ENCODE results near the gene CARS1.

Gene CARS1

DNA sequence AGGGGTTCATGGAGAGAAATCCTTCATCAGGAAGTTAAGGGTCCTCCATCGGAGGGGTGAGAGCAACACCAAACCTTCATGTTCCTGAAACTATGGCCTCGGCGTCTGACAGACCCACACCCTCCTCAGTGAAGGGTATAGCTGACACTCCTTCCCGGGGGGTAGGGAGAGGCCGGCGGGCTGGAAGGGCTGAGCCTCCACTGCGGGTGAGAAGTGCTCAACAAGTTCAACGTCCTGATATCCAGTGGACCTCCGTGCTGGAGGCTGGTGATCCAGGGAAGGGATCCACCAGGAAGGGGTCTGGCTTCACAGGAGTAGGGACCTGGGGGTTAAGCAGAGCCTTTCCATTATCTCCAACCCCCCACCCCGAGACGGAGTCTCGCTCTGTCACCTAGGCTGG lies 12.3 kb downstream of the CARS1 start:
- Histone ChIP-seq H3K36me3 (replicated peaks in 1 of 2; ENCODE audit: control insufficient read depth in 2 of 2, insufficient read depth in 2 of 2, low read length in 2 of 2) (peaks cover 19 to 76% of the 10 kb centered on the region in 2 donors), H3K27ac (replicated peaks; ENCODE audit: low read length) (no peak overlapping the region)
- DNase-seq (ENCODE audit: low spot score), result no peak

DNA sequence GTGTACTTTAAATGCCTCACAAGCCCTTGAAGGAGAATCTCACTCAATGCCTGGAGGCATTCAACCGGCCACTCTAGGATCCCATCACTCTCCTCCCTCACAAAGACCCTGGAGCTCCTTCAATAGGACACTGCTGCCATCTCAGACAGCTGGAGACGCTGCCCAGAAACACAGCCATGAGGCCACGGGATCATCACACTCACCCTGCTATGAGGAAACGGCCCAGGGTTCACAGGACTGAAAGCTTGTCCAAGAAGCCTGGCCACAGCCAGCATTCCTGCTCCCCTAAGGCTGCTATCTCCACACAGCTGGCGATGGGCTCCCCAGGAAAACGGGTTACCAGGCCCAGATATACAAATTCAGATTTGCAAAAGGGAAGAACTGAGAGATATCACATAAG lies 13.2 kb downstream of the CARS1 start:
- Histone ChIP-seq H3K18ac (ENCODE audit: low read length) (no peak overlapping the region), H4K91ac (ENCODE audit: low read depth, low read length, poor library complexity) (no peak overlapping the region), H3K36me3 (replicated peaks in 1 of 2; ENCODE audit: control insufficient read depth in 2 of 2, insufficient read depth in 2 of 2, low read length in 2 of 2) (peaks cover 17 to 79% of the 10 kb centered on the region in 2 donors), H4K8ac (ENCODE audit: low read depth, low read length) (no peak overlapping the region), H3K9ac (ENCODE audit: low read depth, low read length, poor library complexity) (no peak overlapping the region), H2BK5ac (ENCODE audit: low read length) (peak overlapping the region; percentile 40), H3K4ac (ENCODE audit: low read length) (no peak overlapping the region), H3K9me3 (replicated peaks in 1 of 2; ENCODE audit: control insufficient read depth in 2 of 2, insufficient read depth in 1 of 2, low read depth in 1 of 2, low read length in 2 of 2) (no peaks in the 10 kb centered on the region), H3K4me2 (ENCODE audit: insufficient read depth, low read length, poor library complexity, severe bottlenecking) (no peak overlapping the region), H3K23ac (ENCODE audit: low read depth, low read length, poor library complexity) (no peak overlapping the region), H3K27ac (replicated peaks; ENCODE audit: low read length) (no peak overlapping the region), H3K14ac (ENCODE audit: low read length) (no peak overlapping the region), H3K27me3 (ENCODE audit: control insufficient read depth in 3 of 3, insufficient read depth in 3 of 3, low read depth in 1 of 3, low read length in 3 of 3) (no peaks in the 10 kb centered on the region), H2AK5ac (ENCODE audit: low read depth, low read length) (no peak overlapping the region), H2BK120ac (ENCODE audit: low read depth, low read length) (no peak overlapping the region), H3K79me1 (ENCODE audit: low read depth, low read length) (peaks cover 27% of the 10 kb centered on the region), H2BK15ac (ENCODE audit: low read length) (no peak overlapping the region), H3K4me3 (ENCODE audit: low read length in 2 of 2) (no peak overlapping the region), H3K4me1 (ENCODE audit: control insufficient read depth in 2 of 2, insufficient read depth in 1 of 2, low read depth in 1 of 2, low read length in 2 of 2) (peaks cover 0 to 4% of the 10 kb centered on the region in 2 donors), H2AFZ (ENCODE audit: low read length) (no peak overlapping the region), H2BK12ac (ENCODE audit: low read length) (no peak overlapping the region)
- no peak for DNase-seq (ENCODE audit: low spot score)
- no CpG with 5 or more reads among the region's 6 CpGs for WGBS, 2 donors (ENCODE audit: extremely low coverage in 2 of 2, insufficient read length in 2 of 2, insufficient replicate concordance in 1 of 2)

More for the DNA sequence above, 12.3 kb downstream of the CARS1 start:
- no peak overlapping the region for H3K23ac ChIP-seq (ENCODE audit: low read depth, low read length, poor library complexity)
- no peak overlapping the region for H3K4me3 ChIP-seq (ENCODE audit: low read length in 2 of 2)
- no peak overlapping the region for H2BK120ac ChIP-seq (ENCODE audit: low read depth, low read length)
- no peak overlapping the region for H2BK15ac ChIP-seq (ENCODE audit: low read length)
- no peak overlapping the region for H3K4me2 ChIP-seq (ENCODE audit: insufficient read depth, low read length, poor library complexity, severe bottlenecking)
- H3K4me1 ChIP-seq (ENCODE audit: control insufficient read depth in 2 of 2, insufficient read depth in 1 of 2, low read depth in 1 of 2, low read length in 2 of 2), result peaks cover 4 to 5% of the 10 kb centered on the region in 2 donors
- no CpG with 5 or more reads among the region's 12 CpGs for WGBS, 2 donors (ENCODE audit: extremely low coverage in 2 of 2, insufficient read length in 2 of 2, insufficient replicate concordance in 1 of 2)
- peaks cover 31% of the 10 kb centered on the region for H3K79me1 ChIP-seq (ENCODE audit: low read depth, low read length)
- H3K18ac ChIP-seq (ENCODE audit: low read length), result no peak overlapping the region
- no peak overlapping the region for H3K4ac ChIP-seq (ENCODE audit: low read length)
- H3K9me3 ChIP-seq (replicated peaks in 1 of 2; ENCODE audit: control insufficient read depth in 2 of 2, insufficient read depth in 1 of 2, low read depth in 1 of 2, low read length in 2 of 2), result no peaks in the 10 kb centered on the region
- H4K91ac ChIP-seq (ENCODE audit: low read depth, low read length, poor library complexity), result no peak overlapping the region
- H2AFZ ChIP-seq (ENCODE audit: low read length), result no peak overlapping the region
- H2BK12ac ChIP-seq (ENCODE audit: low read length), result no peak overlapping the region
- no peaks in the 10 kb centered on the region for H3K27me3 ChIP-seq (ENCODE audit: control insufficient read depth in 3 of 3, insufficient read depth in 3 of 3, low read depth in 1 of 3, low read length in 3 of 3)
- no peak overlapping the region for H3K9ac ChIP-seq (ENCODE audit: low read depth, low read length, poor library complexity)
- H3K14ac ChIP-seq (ENCODE audit: low read length), result no peak overlapping the region
- H2BK5ac ChIP-seq (ENCODE audit: low read length), result no peak overlapping the region
- H4K8ac ChIP-seq (ENCODE audit: low read depth, low read length), result no peak overlapping the region
- H2AK5ac ChIP-seq (ENCODE audit: low read depth, low read length), result no peak overlapping the region

DNA sequence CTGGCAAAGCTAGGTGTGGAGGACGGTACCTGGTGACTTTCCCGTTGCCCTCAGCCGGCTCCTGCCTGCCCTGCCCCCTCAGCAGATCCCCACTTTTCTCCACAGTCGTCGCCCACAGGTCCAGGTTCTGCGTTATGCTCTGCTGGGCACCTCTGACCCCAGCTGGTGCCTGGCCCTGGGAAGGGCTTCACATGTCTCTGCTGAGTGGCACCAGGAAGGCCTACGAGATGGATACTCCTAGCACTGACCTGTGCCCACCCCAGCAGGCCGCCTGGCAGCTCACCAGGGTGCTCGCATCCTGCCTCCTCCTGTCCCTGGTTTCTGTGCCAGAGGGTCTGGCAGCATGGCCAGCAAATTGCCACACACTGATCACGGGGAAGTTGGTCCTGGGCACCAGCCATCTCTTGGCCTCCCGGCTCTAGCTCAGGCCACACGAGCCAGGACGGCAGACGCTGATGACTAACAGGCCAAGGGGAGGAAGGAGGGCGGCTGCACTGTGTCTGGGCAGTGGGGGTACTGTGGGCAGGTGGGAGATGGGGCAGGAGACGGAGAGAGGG lies 13.8 kb downstream of the CARS1 start:
- DNase-seq (ENCODE audit: low spot score), result no peak
- no peaks in the 10 kb centered on the region for H3K9me3 ChIP-seq (replicated peaks in 1 of 2; ENCODE audit: control insufficient read depth in 2 of 2, insufficient read depth in 1 of 2, low read depth in 1 of 2, low read length in 2 of 2)
- no peak overlapping the region for H2AK5ac ChIP-seq (ENCODE audit: low read depth, low read length)
- WGBS, 2 donors (ENCODE audit: extremely low coverage in 2 of 2, insufficient read length in 2 of 2, insufficient replicate concordance in 1 of 2), result no CpG with 5 or more reads among the region's 16 CpGs
- H3K23ac ChIP-seq (ENCODE audit: low read depth, low read length, poor library complexity), result peak overlapping the region; percentile 29
- no peak overlapping the region for H2AFZ ChIP-seq (ENCODE audit: low read length)
- H2BK120ac ChIP-seq (ENCODE audit: low read depth, low read length), result no peak overlapping the region
- peaks cover 20 to 86% of the 10 kb centered on the region in 2 donors for H3K36me3 ChIP-seq (replicated peaks in 1 of 2; ENCODE audit: control insufficient read depth in 2 of 2, insufficient read depth in 2 of 2, low read length in 2 of 2)
- H3K79me1 ChIP-seq (ENCODE audit: low read depth, low read length), result peaks cover 23% of the 10 kb centered on the region
- no peak overlapping the region for H4K91ac ChIP-seq (ENCODE audit: low read depth, low read length, poor library complexity)
- no peak overlapping the region for H2BK15ac ChIP-seq (ENCODE audit: low read length)
- H3K14ac ChIP-seq (ENCODE audit: low read length), result no peak overlapping the region
- no peak overlapping the region for H3K27ac ChIP-seq (replicated peaks; ENCODE audit: low read length)
- H2BK12ac ChIP-seq (ENCODE audit: low read length), result peak overlapping the region; percentile 75
- H3K4me1 ChIP-seq (ENCODE audit: control insufficient read depth in 2 of 2, insufficient read depth in 1 of 2, low read depth in 1 of 2, low read length in 2 of 2), result peaks cover 0 to 4% of the 10 kb centered on the region in 2 donors
- H3K4me2 ChIP-seq (ENCODE audit: insufficient read depth, low read length, poor library complexity, severe bottlenecking), result no peak overlapping the region
- peak overlapping the region; percentile 3 for H3K18ac ChIP-seq (ENCODE audit: low read length)
- peak overlapping the region; percentile 74 for H3K9ac ChIP-seq (ENCODE audit: low read depth, low read length, poor library complexity)
- H2BK5ac ChIP-seq (ENCODE audit: low read length), result peak overlapping the region; percentile 40
- no peak overlapping the region for H3K4me3 ChIP-seq (ENCODE audit: low read length in 2 of 2)
- peak overlapping the region; percentile 12 for H3K4ac ChIP-seq (ENCODE audit: low read length)
- H3K27me3 ChIP-seq (ENCODE audit: control insufficient read depth in 3 of 3, insufficient read depth in 3 of 3, low read depth in 1 of 3, low read length in 3 of 3), result no peaks in the 10 kb centered on the region
- H4K8ac ChIP-seq (ENCODE audit: low read depth, low read length), result no peak overlapping the region

DNA sequence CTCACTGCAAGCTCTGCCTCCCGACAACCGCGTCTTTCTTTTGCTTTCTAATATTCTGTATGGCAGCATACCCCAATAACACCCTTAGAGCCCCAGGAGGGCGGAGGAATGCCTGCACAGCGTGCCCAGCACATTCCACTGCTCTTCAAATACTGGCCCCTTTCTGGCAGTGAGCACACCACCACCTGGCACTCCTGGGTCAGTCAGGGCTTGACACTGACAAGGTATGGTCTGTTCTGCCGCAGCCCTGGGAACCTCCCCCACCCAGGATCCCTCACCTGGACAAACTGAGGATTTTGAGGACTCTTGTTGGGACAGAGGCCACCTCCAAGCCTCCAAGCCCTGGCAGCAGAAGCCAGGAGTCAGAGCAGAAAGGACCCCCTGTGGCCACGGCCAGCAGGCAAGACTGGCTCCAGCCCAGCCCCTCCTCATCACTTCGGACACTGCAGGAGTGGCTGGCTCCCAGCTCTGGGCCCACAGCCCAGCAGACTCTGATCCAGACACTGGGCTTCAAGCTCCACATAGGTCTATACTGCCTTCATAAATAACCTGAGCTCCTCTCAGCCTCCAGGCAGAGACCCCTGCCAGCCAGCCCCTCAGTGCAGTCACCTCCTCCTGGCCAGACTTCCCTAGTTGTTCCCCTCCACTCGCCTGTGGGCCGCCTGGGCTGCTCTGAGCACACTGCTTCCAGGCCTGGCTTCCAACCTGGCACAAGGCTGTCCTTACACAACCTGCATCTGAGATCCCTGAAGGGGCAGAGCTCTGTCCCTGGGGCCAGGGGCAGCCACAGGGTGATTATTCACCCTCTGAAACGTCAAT lies 14.5 kb downstream of the CARS1 start:
- Histone ChIP-seq H3K4me1 (ENCODE audit: control insufficient read depth in 2 of 2, insufficient read depth in 1 of 2, low read depth in 1 of 2, low read length in 2 of 2) (peaks cover 0 to 4% of the 10 kb centered on the region in 2 donors), H2BK12ac (ENCODE audit: low read length) (no peak overlapping the region), H3K79me1 (ENCODE audit: low read depth, low read length) (peaks cover 19% of the 10 kb centered on the region), H2BK5ac (ENCODE audit: low read length) (no peak overlapping the region), H3K18ac (ENCODE audit: low read length) (peak overlapping the region; percentile 3), H4K8ac (ENCODE audit: low read depth, low read length) (no peak overlapping the region), H2BK15ac (ENCODE audit: low read length) (no peak overlapping the region), H3K27me3 (ENCODE audit: control insufficient read depth in 3 of 3, insufficient read depth in 3 of 3, low read depth in 1 of 3, low read length in 3 of 3) (no peaks in the 10 kb centered on the region), H3K9me3 (replicated peaks in 1 of 2; ENCODE audit: control insufficient read depth in 2 of 2, insufficient read depth in 1 of 2, low read depth in 1 of 2, low read length in 2 of 2) (no peaks in the 10 kb centered on the region), H4K91ac (ENCODE audit: low read depth, low read length, poor library complexity) (no peak overlapping the region), H2AK5ac (ENCODE audit: low read depth, low read length) (no peak overlapping the region), H3K4ac (ENCODE audit: low read length) (no peak overlapping the region), H3K23ac (ENCODE audit: low read depth, low read length, poor library complexity) (peak overlapping the region; percentile 29), H3K36me3 (replicated peaks in 1 of 2; ENCODE audit: control insufficient read depth in 2 of 2, insufficient read depth in 2 of 2, low read length in 2 of 2) (peaks cover 23 to 87% of the 10 kb centered on the region in 2 donors), H2BK120ac (ENCODE audit: low read depth, low read length) (no peak overlapping the region), H3K27ac (replicated peaks; ENCODE audit: low read length) (no peak overlapping the region), H3K4me3 (ENCODE audit: low read length in 2 of 2) (no peak overlapping the region), H3K14ac (ENCODE audit: low read length) (no peak overlapping the region), H2AFZ (ENCODE audit: low read length) (no peak overlapping the region), H3K9ac (ENCODE audit: low read depth, low read length, poor library complexity) (peak overlapping the region; percentile 74), H3K4me2 (ENCODE audit: insufficient read depth, low read length, poor library complexity, severe bottlenecking) (no peak overlapping the region)
- no peak for DNase-seq (ENCODE audit: low spot score)
- WGBS, 2 donors (ENCODE audit: extremely low coverage in 2 of 2, insufficient read length in 2 of 2, insufficient replicate concordance in 1 of 2), result no CpG with 5 or more reads among the region's 11 CpGs

Data from neuronal stem cell (in vitro differentiated cells).